NK-92 treated with Interleukin-12 subunit alpha and Interleukin-12 subunit beta, amount 100 ng/mL, for 24 hours (cell line): ENCODE measurements around the gene SPATS2.

Experiments
- DNase-seq: peaks from one replicate; lab custom pipeline; 2025; lab: John Stamatoyannopoulos, UW

Gene SPATS2

DNA sequence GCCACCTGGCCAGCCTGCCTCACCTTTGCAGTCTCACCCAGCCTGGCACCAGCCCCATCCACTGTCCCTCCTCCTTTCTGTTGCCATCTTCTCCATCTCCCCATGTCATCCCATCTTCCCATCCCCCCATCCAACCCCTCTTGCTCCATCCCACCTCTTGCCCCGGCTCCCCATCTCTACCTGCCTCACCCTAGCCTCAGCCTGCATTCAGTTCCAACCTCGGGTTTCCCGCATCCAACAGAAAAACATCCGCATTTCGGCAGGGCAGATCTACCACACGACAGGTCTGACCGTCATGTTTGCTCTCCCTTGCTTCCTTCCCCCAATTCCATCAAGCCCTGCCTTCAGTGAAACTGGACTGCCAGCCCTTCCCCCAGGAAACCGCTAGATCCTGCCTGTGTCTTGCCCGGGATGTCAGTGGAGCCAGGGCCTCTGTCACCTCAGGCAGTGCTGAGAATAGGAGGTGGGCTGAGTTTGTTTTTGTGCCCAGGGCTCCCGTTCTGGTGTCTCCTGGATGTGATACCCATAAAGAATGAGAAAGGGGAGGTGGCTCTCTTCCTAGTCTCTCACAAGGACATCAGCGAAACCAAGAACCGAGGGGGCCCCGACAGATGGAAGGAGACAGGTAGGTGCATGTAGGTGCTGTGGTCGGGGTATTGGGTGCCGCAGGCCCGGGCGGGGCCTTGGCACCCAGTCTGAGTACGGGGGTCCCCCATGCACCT, 174.0 kb downstream of the SPATS2 start:
- no peak for DNase-seq

DNA sequence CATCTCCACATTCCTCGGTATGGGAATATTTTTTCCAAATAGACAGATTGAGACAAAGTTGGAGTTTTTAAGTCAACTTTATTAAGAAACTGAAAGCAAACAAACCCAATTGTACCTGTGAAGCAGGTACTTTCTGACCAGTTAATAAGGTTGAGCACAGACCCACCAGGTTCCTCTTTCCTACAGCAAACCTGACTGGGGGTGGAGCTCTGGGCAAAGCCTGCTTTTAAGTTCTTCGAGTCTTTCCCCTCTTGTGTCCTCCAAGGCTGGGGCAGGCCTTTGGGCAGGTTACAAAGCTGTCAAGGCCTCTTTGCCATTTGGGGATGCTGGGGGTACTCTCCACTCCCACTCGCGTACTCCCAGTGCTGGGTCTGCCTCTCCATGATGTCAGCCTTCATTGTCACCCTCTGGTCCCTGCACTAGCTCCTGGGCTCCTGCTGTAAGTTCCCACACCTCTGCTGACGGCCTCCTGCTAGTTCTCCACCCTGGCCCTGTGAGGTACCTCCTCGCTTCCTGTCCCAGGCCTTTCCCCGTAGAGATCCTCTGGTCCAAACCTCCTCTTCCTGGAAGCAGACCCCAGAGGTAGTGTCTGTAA, 174.7 kb downstream of the SPATS2 start:
- no peak for DNase-seq

DNA sequence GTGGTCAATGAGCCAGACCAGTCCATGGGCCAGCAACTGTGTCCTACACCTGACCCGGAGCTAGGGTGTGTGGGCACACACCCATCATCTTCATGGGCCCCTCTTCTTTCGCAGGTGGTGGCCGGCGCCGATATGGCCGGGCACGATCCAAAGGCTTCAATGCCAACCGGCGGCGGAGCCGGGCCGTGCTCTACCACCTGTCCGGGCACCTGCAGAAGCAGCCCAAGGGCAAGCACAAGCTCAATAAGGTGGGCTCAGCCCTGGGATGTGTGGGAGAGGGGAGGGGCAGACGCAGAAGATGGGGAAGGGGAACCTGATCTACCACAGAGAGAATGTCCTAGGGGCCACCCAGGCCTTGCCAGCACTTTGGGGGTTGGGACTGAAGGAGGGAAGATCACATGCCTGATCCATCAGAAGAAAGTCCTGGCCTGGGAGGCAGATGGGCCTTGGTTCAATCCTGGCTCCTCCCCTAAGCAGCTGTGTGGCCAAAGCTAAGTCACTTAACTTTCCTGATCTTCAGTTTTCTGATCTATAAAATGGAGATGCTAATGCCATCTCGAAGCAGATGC, 175.4 kb downstream of the SPATS2 start:
- DNase-seq, result no peak

DNA sequence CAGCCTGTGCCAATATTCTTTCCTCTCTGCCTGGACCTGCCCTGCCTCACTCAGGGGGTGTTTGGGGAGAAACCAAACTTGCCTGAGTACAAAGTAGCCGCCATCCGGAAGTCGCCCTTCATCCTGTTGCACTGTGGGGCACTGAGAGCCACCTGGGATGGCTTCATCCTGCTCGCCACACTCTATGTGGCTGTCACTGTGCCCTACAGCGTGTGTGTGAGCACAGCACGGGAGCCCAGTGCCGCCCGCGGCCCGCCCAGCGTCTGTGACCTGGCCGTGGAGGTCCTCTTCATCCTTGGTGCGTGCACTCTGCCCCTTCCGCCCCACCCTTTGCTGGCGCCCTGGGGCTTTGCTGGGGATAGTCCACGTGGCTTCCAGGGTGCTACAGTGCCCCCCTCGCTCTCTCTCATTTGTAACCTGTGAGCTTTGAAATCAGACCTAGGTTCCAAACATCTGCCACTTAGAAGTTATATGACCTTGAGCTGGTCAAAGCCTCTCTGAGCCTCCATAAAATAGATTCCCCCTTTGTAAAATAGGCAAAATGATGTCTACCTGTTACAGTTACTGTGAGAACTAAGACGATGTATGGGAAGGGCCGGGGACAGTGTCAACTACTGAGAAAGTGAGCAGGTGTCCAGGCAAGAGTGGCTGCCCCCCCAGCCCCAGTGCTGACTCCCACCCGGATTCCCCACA, 176.1 kb downstream of the SPATS2 start:
- no peak for DNase-seq

DNA sequence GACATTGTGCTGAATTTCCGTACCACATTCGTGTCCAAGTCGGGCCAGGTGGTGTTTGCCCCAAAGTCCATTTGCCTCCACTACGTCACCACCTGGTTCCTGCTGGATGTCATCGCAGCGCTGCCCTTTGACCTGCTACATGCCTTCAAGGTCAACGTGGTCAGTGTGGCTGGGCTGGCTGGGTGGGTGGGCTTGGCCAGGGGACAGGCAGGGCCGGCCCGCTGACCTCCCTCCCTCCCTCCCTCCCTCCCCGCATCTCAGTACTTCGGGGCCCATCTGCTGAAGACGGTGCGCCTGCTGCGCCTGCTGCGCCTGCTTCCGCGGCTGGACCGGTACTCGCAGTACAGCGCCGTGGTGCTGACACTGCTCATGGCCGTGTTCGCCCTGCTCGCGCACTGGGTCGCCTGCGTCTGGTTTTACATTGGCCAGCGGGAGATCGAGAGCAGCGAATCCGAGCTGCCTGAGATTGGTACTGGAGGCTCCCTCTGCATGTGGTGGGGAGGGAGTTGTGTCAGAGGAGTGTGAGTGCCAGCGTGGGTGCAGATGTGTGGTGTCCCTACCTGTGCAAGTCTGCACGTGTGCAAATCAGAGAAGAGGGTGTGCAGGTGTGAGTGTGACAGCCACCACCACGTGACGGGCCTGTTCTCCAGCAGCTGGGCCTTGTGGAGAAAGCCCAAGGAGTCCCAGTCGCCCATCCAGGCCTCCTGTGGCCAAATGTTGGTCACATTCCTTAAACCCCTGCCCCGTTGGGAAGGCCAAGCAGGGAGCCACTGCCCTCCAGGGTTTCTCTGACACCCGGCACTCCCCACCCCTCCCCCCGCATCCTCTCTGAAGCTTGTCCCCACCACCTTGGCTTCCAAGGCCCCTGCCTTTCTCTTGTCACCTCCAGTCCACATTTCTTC, 176.9 kb downstream of the SPATS2 start:
- no peak for DNase-seq

DNA sequence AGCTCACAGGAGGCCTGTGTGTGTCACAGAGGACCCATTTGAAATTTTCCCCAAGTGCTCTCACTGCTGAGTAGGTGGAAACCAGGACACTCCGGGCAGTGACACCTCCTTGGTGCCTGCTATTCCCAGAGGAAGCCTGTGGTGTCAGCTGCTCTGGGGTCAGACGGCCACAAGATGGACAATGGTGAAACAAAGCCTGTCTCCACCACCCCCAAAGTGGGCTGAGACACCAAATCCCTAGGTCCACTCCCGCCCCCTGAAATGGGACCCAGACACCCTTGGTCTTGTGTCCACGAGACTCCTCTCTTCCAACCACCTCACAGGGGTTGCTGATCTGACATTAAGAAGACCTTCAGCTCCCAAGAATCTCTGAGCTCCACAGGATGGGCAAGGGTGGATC, 178.6 kb downstream of the SPATS2 start:
- no peak for DNase-seq

DNA sequence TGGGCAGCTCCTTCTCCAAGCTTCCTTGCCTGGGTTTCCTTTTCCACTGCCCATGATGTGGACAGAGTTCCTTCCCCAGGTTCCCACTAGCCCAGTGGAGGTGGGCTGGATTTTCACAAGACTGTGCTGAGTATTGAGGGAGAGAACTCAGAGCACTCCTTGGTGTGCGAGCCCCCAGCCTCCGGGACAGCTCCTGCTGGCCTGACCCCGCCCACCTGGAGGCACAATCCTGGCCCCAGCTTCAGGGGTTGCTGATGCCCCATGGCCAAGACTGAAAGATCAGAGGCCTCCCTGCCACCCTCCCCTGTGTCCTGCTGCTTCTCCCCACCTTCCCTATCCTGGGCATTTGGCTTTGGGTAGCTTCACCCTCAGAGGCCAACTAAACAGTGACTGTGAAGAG, 179.2 kb downstream of the SPATS2 start:
- DNase-seq, result no peak

DNA sequence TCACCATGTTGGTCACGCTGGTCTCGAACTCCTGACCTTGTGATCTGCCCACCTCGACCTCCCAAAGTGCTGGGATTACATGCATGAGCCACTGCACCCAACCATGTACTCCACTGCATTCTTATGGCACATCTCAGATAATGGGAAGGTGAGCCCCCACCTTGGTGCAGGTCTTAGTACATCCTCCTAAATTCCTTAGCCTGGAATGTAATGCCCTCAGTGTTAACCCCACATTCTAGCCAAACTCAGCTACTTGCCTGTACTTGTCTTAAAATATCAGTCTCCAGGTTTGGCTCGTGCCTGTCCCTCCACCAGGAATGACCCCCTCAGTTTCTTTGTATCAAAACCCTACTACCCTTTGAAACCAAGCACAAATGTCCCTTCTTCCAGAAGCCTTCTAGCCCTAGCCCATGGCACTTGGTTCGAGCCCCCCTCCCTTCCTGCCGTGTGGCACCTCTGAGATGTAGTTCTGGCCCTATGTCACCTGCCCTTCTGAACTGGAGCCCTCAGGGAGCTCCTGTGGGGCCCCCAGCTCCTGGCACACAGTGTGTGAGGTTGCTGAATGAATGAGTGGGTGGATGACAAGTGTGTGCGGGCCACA, 179.9 kb downstream of the SPATS2 start:
- no peak for DNase-seq

DNA sequence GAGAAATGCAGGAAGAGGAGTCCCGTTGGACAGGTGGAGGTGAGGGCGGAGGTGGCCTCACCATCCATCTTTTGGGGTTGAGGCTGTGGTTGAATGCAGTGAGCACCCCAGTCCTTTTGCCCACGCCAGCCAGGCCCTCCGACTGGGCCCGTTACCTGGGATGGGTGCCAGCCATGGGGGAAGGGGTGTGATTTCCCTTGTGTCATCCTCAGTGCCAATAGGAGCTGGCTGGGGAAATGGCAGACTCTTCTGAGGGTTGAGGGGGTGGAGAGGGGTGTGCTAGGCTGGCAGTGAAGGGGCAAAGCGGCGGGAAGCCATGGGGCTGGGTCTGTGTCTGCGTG, 181.2 kb downstream of the SPATS2 start:
- no peak for DNase-seq

DNA sequence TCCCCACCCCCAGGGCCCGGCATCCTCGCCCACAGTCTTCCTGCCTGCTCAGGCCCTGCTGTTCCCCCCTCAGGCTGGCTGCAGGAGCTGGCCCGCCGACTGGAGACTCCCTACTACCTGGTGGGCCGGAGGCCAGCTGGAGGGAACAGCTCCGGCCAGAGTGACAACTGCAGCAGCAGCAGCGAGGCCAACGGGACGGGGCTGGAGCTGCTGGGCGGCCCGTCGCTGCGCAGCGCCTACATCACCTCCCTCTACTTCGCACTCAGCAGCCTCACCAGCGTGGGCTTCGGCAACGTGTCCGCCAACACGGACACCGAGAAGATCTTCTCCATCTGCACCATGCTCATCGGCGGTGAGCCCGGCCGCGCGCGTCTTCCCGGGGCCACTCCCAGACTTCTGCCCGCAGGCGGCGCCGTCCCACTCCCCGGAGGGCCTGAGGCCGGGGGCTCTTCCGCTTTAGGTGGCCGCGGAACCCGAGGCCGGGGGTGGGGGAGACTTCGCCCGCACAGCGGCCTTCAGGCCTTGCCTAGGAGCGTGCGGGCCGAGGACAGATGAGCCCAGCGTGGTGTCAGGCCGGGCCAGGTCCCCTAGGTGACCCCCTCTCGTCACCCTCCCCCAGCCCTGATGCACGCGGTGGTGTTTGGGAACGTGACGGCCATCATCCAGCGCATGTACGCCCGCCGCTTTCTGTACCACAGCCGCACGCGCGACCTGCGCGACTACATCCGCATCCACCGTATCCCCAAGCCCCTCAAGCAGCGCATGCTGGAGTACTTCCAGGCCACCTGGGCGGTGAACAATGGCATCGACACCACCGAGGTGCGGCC, 181.8 kb downstream of the SPATS2 start:
- DNase-seq, result no peak

DNA sequence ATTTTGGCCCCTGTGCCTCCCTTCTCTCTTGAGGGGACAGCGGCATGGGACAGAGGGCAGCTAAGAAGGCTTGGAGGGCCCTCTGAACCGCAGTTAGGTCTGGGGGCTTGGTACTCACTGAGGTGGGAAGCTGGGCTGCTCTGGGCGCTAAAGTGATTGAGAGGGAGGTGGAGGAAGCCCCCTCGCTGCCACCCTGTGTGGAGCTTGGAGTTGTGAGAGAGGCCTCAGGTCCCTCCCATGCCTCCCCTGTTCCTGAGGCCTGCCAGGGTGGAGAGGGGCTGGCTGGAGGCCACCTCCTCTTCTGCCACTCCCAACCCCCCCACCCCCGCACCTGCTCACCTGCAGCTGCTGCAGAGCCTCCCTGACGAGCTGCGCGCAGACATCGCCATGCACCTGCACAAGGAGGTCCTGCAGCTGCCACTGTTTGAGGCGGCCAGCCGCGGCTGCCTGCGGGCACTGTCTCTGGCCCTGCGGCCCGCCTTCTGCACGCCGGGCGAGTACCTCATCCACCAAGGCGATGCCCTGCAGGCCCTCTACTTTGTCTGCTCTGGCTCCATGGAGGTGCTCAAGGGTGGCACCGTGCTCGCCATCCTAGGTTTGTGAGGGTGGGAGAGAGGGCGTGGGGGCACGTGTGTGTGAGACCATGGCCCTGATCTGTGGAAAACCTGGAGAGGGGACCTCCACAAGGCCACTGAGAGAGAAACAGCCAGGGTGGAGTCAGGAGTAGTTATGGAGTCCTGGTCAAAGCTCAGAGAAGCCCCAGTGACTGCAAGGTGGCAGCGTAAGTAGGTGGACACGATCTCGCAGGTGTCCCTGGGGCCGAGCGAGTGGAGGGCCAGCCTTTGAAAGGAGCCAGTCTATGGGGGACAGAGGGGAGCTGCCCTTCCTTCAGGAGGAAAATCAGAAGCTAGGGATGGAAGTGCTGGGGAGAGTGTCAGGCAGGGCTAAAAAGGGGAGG, 182.8 kb downstream of the SPATS2 start:
- no peak for DNase-seq

DNA sequence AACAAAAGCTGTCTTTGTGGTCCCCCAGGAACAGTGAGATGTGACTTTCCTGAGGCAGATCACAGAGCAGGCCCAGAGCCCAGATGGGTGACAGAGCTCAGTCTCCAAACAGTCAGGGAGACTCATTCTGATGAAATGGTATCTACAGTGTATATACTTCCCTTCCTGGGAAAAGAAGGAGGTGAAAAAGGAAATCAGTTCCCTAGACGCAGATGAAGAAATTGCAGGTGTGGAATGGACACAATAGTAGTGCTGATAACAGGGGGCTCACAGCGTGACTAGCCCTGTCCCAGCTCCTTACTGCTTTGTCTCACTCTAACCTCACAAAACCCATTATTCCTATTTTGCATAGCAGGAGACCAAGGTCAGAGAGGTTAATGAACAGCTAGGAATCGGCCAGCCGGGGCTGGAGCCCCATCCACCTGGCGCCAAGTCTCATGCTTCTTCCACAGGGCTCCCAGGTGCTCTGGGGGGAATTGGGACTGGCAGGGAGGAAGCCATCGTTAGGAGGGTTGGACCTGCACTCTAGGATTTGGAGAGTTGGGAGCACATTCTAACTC, 183.5 kb downstream of the SPATS2 start:
- DNase-seq, result no peak

DNA sequence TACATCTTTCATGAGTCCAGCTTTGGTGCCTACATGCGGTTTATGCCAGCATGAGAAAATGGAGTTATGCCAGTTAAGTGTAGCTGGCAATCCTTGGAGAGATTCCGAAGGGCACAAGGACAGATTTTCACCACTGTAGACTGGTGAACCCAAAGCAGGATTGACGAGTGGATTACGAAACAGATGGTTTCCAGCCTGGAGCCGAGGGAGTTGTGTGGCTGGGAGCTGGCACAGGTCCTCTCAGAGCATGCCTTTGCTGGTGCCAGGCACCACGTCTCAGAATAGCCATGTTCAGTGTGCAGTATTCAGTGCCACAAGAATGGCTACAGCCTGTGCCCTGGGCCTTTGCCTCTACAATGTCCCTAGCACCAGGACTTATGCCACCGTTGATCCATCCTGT, 184.8 kb downstream of the SPATS2 start:
- no peak for DNase-seq

DNA sequence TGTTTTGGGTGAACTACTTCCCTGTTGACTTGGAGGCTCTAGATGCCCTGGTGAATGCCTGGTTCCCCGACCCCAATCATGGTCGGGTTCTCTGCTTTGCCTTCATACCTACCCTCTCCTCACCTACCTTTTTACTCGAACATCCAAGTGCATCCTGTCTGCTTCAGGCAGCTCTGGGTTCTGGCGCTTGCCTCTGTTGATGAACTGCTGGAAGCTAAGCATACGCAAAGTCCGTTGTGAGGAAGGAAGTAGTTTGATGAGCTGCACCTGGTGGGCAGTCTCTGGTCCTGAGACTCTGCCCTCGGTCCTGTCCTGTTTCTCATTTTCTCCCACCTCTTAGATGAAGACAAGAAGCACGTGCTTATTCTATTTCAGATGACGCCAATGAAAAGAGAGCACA, 185.2 kb downstream of the SPATS2 start:
- DNase-seq, result no peak

DNA sequence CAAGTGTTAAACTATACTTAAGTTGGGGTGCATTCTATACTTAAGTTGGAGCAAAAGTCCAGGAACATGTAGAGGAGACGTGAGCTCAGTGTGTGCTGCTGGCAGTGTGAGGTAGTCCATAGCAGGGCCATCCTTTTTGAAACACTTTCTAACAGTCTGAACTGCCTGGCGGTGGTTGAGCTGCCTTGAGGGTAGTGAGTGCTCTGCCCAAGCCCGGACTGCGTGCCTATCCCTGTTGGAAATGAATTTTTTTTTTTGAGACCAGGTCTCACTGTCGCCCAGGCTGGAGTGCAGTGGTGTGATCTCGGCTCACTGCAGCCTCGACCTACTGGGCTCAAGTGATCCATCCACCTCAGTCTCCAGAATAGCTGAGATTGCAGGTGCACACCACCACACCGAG, 185.6 kb downstream of the SPATS2 start:
- no peak for DNase-seq

DNA sequence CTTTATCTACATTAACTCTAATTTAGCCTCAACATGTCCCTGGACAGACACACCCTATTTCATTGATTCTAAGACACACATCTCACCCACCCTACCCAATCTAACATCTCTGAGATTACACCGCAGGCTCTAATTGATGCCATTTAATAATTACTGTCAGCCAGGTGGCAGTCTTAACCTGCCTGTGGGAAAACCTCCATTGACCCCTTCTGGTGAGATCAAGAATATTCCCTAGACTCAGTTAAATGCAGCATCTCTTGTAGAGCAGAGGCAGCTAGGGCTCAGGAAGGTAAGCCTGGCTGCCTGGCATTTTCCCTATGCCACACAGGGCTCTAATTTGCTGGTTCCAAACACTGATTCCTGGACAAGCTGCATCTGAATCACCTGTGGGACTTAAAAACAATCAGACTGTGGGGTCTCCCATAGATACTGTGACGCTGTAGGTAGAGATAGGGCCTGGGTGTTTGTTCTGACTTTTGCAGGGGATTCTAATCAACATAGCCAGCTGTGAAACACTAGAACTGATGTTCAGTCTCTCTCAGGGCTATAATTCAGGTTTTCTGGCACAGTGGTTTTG, 186.3 kb downstream of the SPATS2 start:
- DNase-seq, result no peak

DNA sequence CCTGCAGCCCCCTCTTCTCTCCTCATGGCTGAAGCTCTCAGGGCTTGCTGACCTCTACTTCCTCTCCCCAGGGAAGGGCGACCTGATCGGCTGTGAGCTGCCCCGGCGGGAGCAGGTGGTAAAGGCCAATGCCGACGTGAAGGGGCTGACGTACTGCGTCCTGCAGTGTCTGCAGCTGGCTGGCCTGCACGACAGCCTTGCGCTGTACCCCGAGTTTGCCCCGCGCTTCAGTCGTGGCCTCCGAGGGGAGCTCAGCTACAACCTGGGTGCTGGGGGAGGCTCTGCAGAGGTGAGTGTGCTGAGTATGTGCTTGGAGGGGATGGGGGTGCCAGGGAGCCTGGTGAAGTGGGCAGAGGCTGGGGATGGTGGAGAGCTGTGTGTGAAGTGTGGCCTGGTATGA, 187.0 kb downstream of the SPATS2 start:
- no peak for DNase-seq

DNA sequence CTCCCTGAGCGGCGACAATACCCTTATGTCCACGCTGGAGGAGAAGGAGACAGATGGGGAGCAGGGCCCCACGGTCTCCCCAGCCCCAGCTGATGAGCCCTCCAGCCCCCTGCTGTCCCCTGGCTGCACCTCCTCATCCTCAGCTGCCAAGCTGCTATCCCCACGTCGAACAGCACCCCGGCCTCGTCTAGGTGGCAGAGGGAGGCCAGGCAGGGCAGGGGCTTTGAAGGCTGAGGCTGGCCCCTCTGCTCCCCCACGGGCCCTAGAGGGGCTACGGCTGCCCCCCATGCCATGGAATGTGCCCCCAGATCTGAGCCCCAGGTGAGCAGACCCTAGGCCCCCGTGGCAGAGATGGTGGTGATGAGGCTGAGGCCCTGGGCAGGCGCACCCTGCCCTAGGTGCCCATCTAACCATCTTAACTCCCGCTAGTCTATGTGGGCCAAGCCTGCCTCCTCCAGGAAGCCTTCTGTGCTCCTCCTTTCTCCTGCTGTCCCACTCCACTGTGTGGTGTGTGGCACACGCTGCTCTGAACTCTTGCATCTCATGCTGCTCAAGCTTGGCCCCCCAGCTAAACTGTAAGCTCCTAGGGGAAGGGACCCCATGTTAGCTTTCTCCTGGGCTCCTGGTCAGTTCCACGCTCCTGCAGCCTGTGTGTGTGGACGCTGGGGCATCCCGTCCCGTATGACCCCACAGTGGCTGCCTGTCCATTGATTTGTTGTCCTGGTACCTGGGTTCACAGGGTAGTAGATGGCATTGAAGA, 188.5 kb downstream of the SPATS2 start:
- DNase-seq, result no peak
